ENCODE measurements around the gene ZNF552. TPM values are rescaled to one million over a fixed set of nuclear protein-coding genes. Genes with fewer than 3 reads are reported as not detected.

The ZNF552 gene
- total and polyA plus RNA-seq, 2 of the 4 experiments (the other 2 are of a cell fraction) = 2.8 to 4.7 TPM

- in situ Hi-C loops (cut with MboI; ENCODE audit: low sequenced_read_pairs) = no loop called here
- CTCF ChIA-PET = no interaction called here
- Histone ChIP-seq H2BK20ac (ENCODE audit: low read depth, low read length) (no peak overlapping the region), H2AFZ (replicated peaks; ENCODE audit: low read length, poor library complexity) (no peak overlapping the region), H3K4me1 (ENCODE audit: control insufficient read depth, insufficient read depth, low read length) (no peaks in the 10 kb centered on the region), H4K20me1 (ENCODE audit: insufficient read depth, low read length) (no peaks in the 10 kb centered on the region; the same call in 1 of the 2 replicates), H3K36me3 (ENCODE audit: control insufficient read depth, insufficient read depth, low read length) (peaks cover 26% of the 10 kb centered on the region), H2BK15ac (ENCODE audit: low read depth, low read length) (no peak overlapping the region), H2BK120ac (ENCODE audit: low read depth, low read length) (no peak overlapping the region), H3K27ac (ENCODE audit: insufficient read depth, low read length) (no peak overlapping the region), H4K91ac (ENCODE audit: insufficient read depth, low read depth, low read length) (no peak overlapping the region), H3K9me3 (ENCODE audit: control insufficient read depth, insufficient read depth, low read length) (peaks cover 23% of the 10 kb centered on the region), H2AK5ac (ENCODE audit: low read depth, low read length) (no peak overlapping the region), H3K79me1 (ENCODE audit: low read depth in 1 of 2, low read length in 2 of 2) (peaks cover 23 to 46% of the 10 kb centered on the region in 2 experiments), H2AK9ac (replicated peaks; ENCODE audit: low read depth, low read length, poor library complexity) (no peak overlapping the region), H3K27me3 (ENCODE audit: control insufficient read depth, insufficient read depth, low read length) (no peaks in the 10 kb centered on the region), H3K4me3 (ENCODE audit: insufficient read depth, low read depth, low read length) (no peak overlapping the region), H3K4me2 (ENCODE audit: low read depth, low read length) (no peak overlapping the region), H2BK5ac (ENCODE audit: low read depth, low read length, poor library complexity, severe bottlenecking) (no peak overlapping the region), H3K23ac (ENCODE audit: low read depth, low read length) (no peak overlapping the region), H3K56ac (ENCODE audit: extremely low read depth, insufficient read depth, low read length) (no peak overlapping the region), H4K8ac (ENCODE audit: low read depth in 2 of 2, low read length in 2 of 2) (no peak overlapping the region), H3K18ac (ENCODE audit: low read depth, low read length) (no peak overlapping the region), H4K5ac (ENCODE audit: low read depth, low read length) (no peak overlapping the region), H3K9me1 (ENCODE audit: insufficient read depth, low read length) (no peaks in the 10 kb centered on the region), H3K9ac (ENCODE audit: low read depth, low read length) (no peak overlapping the region), H3K14ac (replicated peaks; ENCODE audit: low read depth, low read length) (no peak overlapping the region), H3K4ac (ENCODE audit: low read depth, low read length) (no peak overlapping the region)
- POLR2A ChIA-PET (ENCODE audit: unreplicated experiment) = no interaction called here
- 98% methylated on average over 21 of the region's 38 CpGs; no CpG with 5 or more reads in 1 of the 2 experiments for WGBS, 2 experiments (ENCODE audit: extremely low coverage in 2 of 2, insufficient read length in 1 of 2)
- dilution Hi-C loops (cut with HindIII; ENCODE audit: low sequenced_read_pairs, unreplicated experiment) = no loop called here
- BruUV-seq (replicated peaks) = no TSS peak
- TF ChIP-seq USF2 (IDR thresholded peaks at IDR 0.05; ENCODE audit: low read depth, low read length) (no peak), MXI1 (IDR thresholded peaks at IDR 0.05; ENCODE audit: borderline replicate concordance, low read depth, low read length) (no peak), CEBPB (IDR thresholded peaks at IDR 0.05; ENCODE audit: low read depth, low read length) (no peak), RAD21 (IDR thresholded peaks at IDR 0.05; ENCODE audit: low read length) (no peak), MAFK (IDR thresholded peaks at IDR 0.05; ENCODE audit: low read depth, low read length) (no peak), ELK1 (IDR thresholded peaks at IDR 0.05; ENCODE audit: borderline replicate concordance, low read depth, low read length) (no peak), NFE2L2 (IDR thresholded peaks at IDR 0.05; ENCODE audit: low read depth, low read length) (no peak), CHD1 (IDR thresholded peaks at IDR 0.05; ENCODE audit: low read depth, low read length) (no peak), SMC3 (IDR thresholded peaks at IDR 0.05; ENCODE audit: low read depth, low read length) (no peak), BHLHE40 (IDR thresholded peaks at IDR 0.05; ENCODE audit: low read depth, low read length) (no peak), POLR2A (IDR thresholded peaks at IDR 0.05; ENCODE audit: low read depth, low read length) (no peak), FOS (IDR thresholded peaks at IDR 0.05; ENCODE audit: low read depth, low read length) (no peak), CTCF (conservative IDR thresholded peaks at IDR 0.05; ENCODE audit: low read depth, low read length) (no peak)
- intact Hi-C loops (cut with micrococcal nuclease) = no loop called here
- no peak for ATAC-seq (ENCODE audit: low read depth)
- DNase-seq = no peak
Measured at GRCh38 chr19:57786286-57786685, 28.4 kb downstream of the ZNF552 start.

Data from IMR-90 (cell line).